Testis (tissue), 2 donors: ENCODE measurements around the gene WNK2.

ENCODE experiments used
- CTCF ChIP-seq, 3 experiments: fragments of 450-650 bp in 2 of 3; fragments of 200-600 bp in 1 of 3; sonication (generic) in 1 of 3; IDR thresholded peaks; one replicate each; pipeline ENCODE4 v1.5.1; 2016 to 2019; ENCODE audit warnings: antibody characterized with exemption in 3 of 3, mild to moderate bottlenecking in 2 of 3, moderate library complexity in 1 of 3
- POLR2A ChIP-seq: fragments of 450-650 bp; IDR thresholded peaks from one replicate; pipeline ENCODE4 v1.6.1; 2017; ENCODE audit warnings: antibody characterized with exemption, mild to moderate bottlenecking, moderate library complexity

GRCh38 chr9:93236541-93237206, 52.7 kb downstream of the WNK2 start:
- TF ChIP-seq CTCF (IDR thresholded peaks at IDR 0.05) (no peak), POLR2A (no peak)
